Esophagus muscularis mucosa (tissue), 4 donors: ENCODE results near the gene USP12. TPM values are rescaled to one million over a fixed set of nuclear protein-coding genes. Genes with fewer than 3 reads are reported as not detected.

Experiments used
- DNase-seq: peaks from one replicate; pipeline ENCODE4 v3.0.0-alpha.2; 2017; ENCODE audit errors: extremely low spot score
- H3K27ac ChIP-seq, 4 donors: fragments of 200-600 bp; sonication (generic); replicated peaks in 1 of 4; 1 replicate in 3 of 4; 2 replicates in 1 of 4; pipeline ENCODE4 v1.5.1; 2016 to 2019; ENCODE audit warnings: mild to moderate bottlenecking in 1 of 4
- H3K27me3 ChIP-seq, 4 donors: fragments of 200-600 bp; sonication (generic); one replicate each; pipeline versions ENCODE4 v1.5.1 to v1.6.0; 2016 to 2019
- H3K36me3 ChIP-seq, 4 donors: fragments of 200-600 bp; sonication (generic); one replicate each; pipeline ENCODE4 v1.5.1; 2016 to 2019
- H3K4me1 ChIP-seq, 4 donors: fragments of 200-600 bp; sonication (generic); one replicate each; pipeline ENCODE4 v1.5.1; 2016 to 2019
- H3K4me3 ChIP-seq, 4 donors: fragments of 200-600 bp; sonication (generic); 1 replicate in 2 of 4; 2 replicates in 2 of 4; pipeline ENCODE4 v1.5.1; 2016 to 2019; ENCODE audit warnings: mild to moderate bottlenecking in 4 of 4, moderate library complexity in 1 of 4
- H3K9me3 ChIP-seq, 4 donors: fragments of 200-600 bp; sonication (generic); 1 replicate in 3 of 4; 2 replicates in 1 of 4; pipeline ENCODE4 v1.5.1; 2016 to 2019
- CTCF ChIP-seq, 3 experiments: fragments of 200-600 bp in 2 of 3; fragments of 450-650 bp in 1 of 3; sonication (generic) in 2 of 3; IDR thresholded peaks; one replicate each; pipeline ENCODE4 v1.5.1; 2017 to 2019; ENCODE audit warnings: antibody characterized with exemption in 3 of 3, mild to moderate bottlenecking in 2 of 3, moderate library complexity in 1 of 3
- EP300 ChIP-seq: sonication (generic); formaldehyde crosslinking; IDR thresholded peaks from one replicate; pipeline ENCODE4 v1.6.1; 2017; ENCODE audit warnings: antibody characterized with exemption
- POLR2A ChIP-seq: fragments of 450-650 bp; IDR thresholded peaks from one replicate; pipeline ENCODE4 v1.6.1; 2017; ENCODE audit warnings: antibody characterized with exemption, moderate library complexity, mild to moderate bottlenecking, low read depth
- POLR2AphosphoS5 ChIP-seq, 2 donors: sonication (generic); formaldehyde crosslinking; IDR thresholded peaks; one replicate each; pipeline ENCODE4 v1.6.1; 2017; ENCODE audit warnings: antibody characterized with exemption in 2 of 2
- WGBS: methylation state at CpG from one replicate; pipeline ENCODE4 v1.1.5; 2018; 5-methylcytosine and 5-hydroxymethylcytosine counted together
- intact Hi-C: fragments of 100-400 bp; cut with DNase I; formaldehyde crosslinking; loops from one replicate; pipeline ENCODE4 v1.15.1; 2023
- total RNA-seq, 4 donors: library from RNA; depleted of rRNA; stranded (reverse); fragments of >200 nt; gene quantifications; one replicate each; pipeline versions ENCODE4 v1.1.0 to v1.2.1, GENCODE V29; 2016

USP12 gene
- total RNA-seq, 4 donors from 2014 or later, result 55.6 to 107 (median 87.3) TPM

- Histone ChIP-seq H3K27ac (no peak overlapping the region), H3K4me1 (peaks cover 3 to 12% (median 10%) of the 10 kb centered on the region in 4 donors), H3K4me3 (no peak overlapping the region), H3K9me3 (no peaks in the 10 kb centered on the region), H3K36me3 (no peaks in the 10 kb centered on the region), H3K27me3 (no peaks in the 10 kb centered on the region)
- TF ChIP-seq EP300, result no peak
- no peak for TF ChIP-seq CTCF (IDR thresholded peaks at IDR 0.05)
- TF ChIP-seq POLR2A, result no peak
- no peak for TF ChIP-seq POLR2AphosphoS5 (IDR thresholded peaks at IDR 0.05)
- 96% methylated on average over 2 of the region's 2 CpGs for WGBS
- intact Hi-C loops, result no loop called here
- DNase-seq, result peak; percentile 17
These were observed 10.4 kb upstream of the USP12 start for GRCh38 chr13:27182054-27182453.

- TF ChIP-seq POLR2AphosphoS5 (IDR thresholded peaks at IDR 0.05) (no peak), EP300 (no peak), CTCF (IDR thresholded peaks at IDR 0.05) (no peak), POLR2A (no peak)
- intact Hi-C loops, result loop anchor here (10.0 kb wide), 1 partner anchor 177 kb away; no protein-coding TSS in a partner anchor
- WGBS, result 73% methylated on average over 3 of the region's 3 CpGs
- H3K36me3 ChIP-seq, result no peaks in the 10 kb centered on the region
- H3K27me3 ChIP-seq, result no peaks in the 10 kb centered on the region
- H3K4me1 ChIP-seq, result peaks cover 4 to 7% (median 6%) of the 10 kb centered on the region in 4 donors
- DNase-seq, result no peak
- H3K9me3 ChIP-seq, result no peaks in the 10 kb centered on the region
- H3K27ac ChIP-seq, result no peak overlapping the region
- no peak overlapping the region for H3K4me3 ChIP-seq
These were observed 6.2 kb upstream of the USP12 start for GRCh38 chr13:27177852-27178251.

- Histone ChIP-seq H3K9me3 (no peaks in the 10 kb centered on the region), H3K4me3 (no peak overlapping the region), H3K27me3 (no peaks in the 10 kb centered on the region), H3K4me1 (peaks cover 6 to 11% (median 8%) of the 10 kb centered on the region in 4 donors), H3K36me3 (no peaks in the 10 kb centered on the region), H3K27ac (no peak overlapping the region)
- 74% methylated on average over 8 of the region's 8 CpGs for WGBS
- no peak for TF ChIP-seq POLR2AphosphoS5 (IDR thresholded peaks at IDR 0.05)
- no peak for TF ChIP-seq CTCF (IDR thresholded peaks at IDR 0.05)
- TF ChIP-seq POLR2A, result no peak
- no peak for TF ChIP-seq EP300
- no peak for DNase-seq
- intact Hi-C loops, result loop anchor here (10.0 kb wide), 1 partner anchor 178 kb away; no protein-coding TSS in a partner anchor
These were observed 5.1 kb upstream of the USP12 start for GRCh38 chr13:27176470-27177410.

GRCh38 chr13:27174766-27175455 is 3.3 kb upstream of the USP12 start:
- no peaks in the 10 kb centered on the region for H3K9me3 ChIP-seq
- H3K27ac ChIP-seq, result no peak overlapping the region
- peaks cover 7 to 15% (median 12%) of the 10 kb centered on the region in 4 donors for H3K4me1 ChIP-seq
- no peaks in the 10 kb centered on the region for H3K36me3 ChIP-seq
- 82% methylated on average over 6 of the region's 6 CpGs for WGBS
- H3K4me3 ChIP-seq, result no peak overlapping the region
- H3K27me3 ChIP-seq, result no peaks in the 10 kb centered on the region
- intact Hi-C loops, result loop anchor here (5.0 to 10.0 kb wide), 4 partner anchors 77 to 188 kb away; partner anchors contain the start of genes RASL11A and RPL21
- TF ChIP-seq EP300, result no peak
- no peak for TF ChIP-seq POLR2AphosphoS5 (IDR thresholded peaks at IDR 0.05)
- no peak for TF ChIP-seq CTCF (IDR thresholded peaks at IDR 0.05)
- no peak for TF ChIP-seq POLR2A
- DNase-seq, result no peak
